ENCODE measurements around the gene PRKG1. TPM values are rescaled to one million over a fixed set of nuclear protein-coding genes. Genes with fewer than 3 reads are reported as not detected.

PRKG1 gene
- total and polyA plus RNA-seq, 4 donors = 0.46 to 5.1 (median 1.5) TPM

- TF ChIP-seq HNF4A (conservative IDR thresholded peaks at IDR 0.05) (no peak), TAF1 (conservative IDR thresholded peaks at IDR 0.05) (no peak), SP1 (IDR thresholded peaks at IDR 0.05) (no peak), NR2F2 (IDR thresholded peaks at IDR 0.05) (no peak), MAX (IDR thresholded peaks at IDR 0.05) (no peak), RAD21 (IDR thresholded peaks at IDR 0.05) (no peak), EGR1 (IDR thresholded peaks at IDR 0.05; ENCODE audit: low read depth in 2 of 2) (no peak), ATF3 (IDR thresholded peaks at IDR 0.05) (no peak), ZBTB33 (IDR thresholded peaks at IDR 0.05) (no peak), FOXA2 (IDR thresholded peaks at IDR 0.05) (no peak), GABPA (IDR thresholded peaks at IDR 0.05 in 1 of 2, conservative IDR thresholded peaks at IDR 0.05 in 1 of 2) (no peak)
- H3K9me3 ChIP-seq (ENCODE audit: control insufficient read depth in 4 of 4, low read length in 3 of 4) = no peaks in the 10 kb centered on the region
- WGBS = 82% methylated on average over 6 of the region's 6 CpGs
- H3K27ac ChIP-seq (ENCODE audit: low read depth in 1 of 2, low read length in 2 of 2) = no peak overlapping the region
- no peak for DNase-seq (ENCODE audit: low spot score)
- H3K27me3 ChIP-seq (ENCODE audit: control insufficient read depth in 4 of 4, insufficient read depth in 4 of 4, low read length in 3 of 4) = no peaks in the 10 kb centered on the region
- no peaks in the 10 kb centered on the region for H3K4me1 ChIP-seq (ENCODE audit: control insufficient read depth in 4 of 4, insufficient read depth in 4 of 4, low read length in 3 of 4)
- H3K9ac ChIP-seq (ENCODE audit: low read depth in 1 of 2, low read length in 2 of 2) = no peak overlapping the region
- no peak overlapping the region for H3K4me3 ChIP-seq (ENCODE audit: low read depth in 1 of 3, low read length in 3 of 3)
- H3K36me3 ChIP-seq (ENCODE audit: control insufficient read depth in 4 of 4, insufficient read depth in 3 of 4, low read depth in 1 of 4, low read length in 3 of 4) = no peaks in the 10 kb centered on the region
Measured at GRCh38 chr10:51744235-51745000, 670.1 kb downstream of the PRKG1 start.

- WGBS = 96% methylated on average over 2 of the region's 2 CpGs
- H3K9me3 ChIP-seq (ENCODE audit: control insufficient read depth in 4 of 4, low read length in 3 of 4) = no peaks in the 10 kb centered on the region
- no peak for TF ChIP-seq FOXA2 (IDR thresholded peaks at IDR 0.05)
- no peak for TF ChIP-seq TAF1 (conservative IDR thresholded peaks at IDR 0.05)
- TF ChIP-seq RAD21 (IDR thresholded peaks at IDR 0.05) = no peak
- no peak for TF ChIP-seq NR2F2 (IDR thresholded peaks at IDR 0.05)
- no peak for TF ChIP-seq EGR1 (IDR thresholded peaks at IDR 0.05; ENCODE audit: low read depth in 2 of 2)
- TF ChIP-seq CTCF (IDR thresholded peaks at IDR 0.05; ENCODE audit: low read depth, low read length, missing input control) = no peak
- TF ChIP-seq MAX (IDR thresholded peaks at IDR 0.05) = no peak
- no peak for TF ChIP-seq HNF4A (conservative IDR thresholded peaks at IDR 0.05)
- no peak for TF ChIP-seq YY1 (IDR thresholded peaks at IDR 0.05)
- no peak overlapping the region for H3K27ac ChIP-seq (ENCODE audit: low read depth in 1 of 2, low read length in 2 of 2)
- no peak overlapping the region for H3K9ac ChIP-seq (ENCODE audit: low read depth in 1 of 2, low read length in 2 of 2)
- DNase-seq (ENCODE audit: low spot score) = no peak
- no peaks in the 10 kb centered on the region for H3K4me1 ChIP-seq (ENCODE audit: control insufficient read depth in 4 of 4, insufficient read depth in 4 of 4, low read length in 3 of 4)
- H3K27me3 ChIP-seq (ENCODE audit: control insufficient read depth in 4 of 4, insufficient read depth in 4 of 4, low read length in 3 of 4) = no peaks in the 10 kb centered on the region
- no peak overlapping the region for H3K4me3 ChIP-seq (ENCODE audit: low read depth in 1 of 3, low read length in 3 of 3)
- H3K36me3 ChIP-seq (ENCODE audit: control insufficient read depth in 4 of 4, insufficient read depth in 3 of 4, low read depth in 1 of 4, low read length in 3 of 4) = no peaks in the 10 kb centered on the region
Measured at GRCh38 chr10:51745397-51745796, 671.1 kb downstream of the PRKG1 start.
